Measurements from ENCODE around the gene MRPL37.

GRCh38 chr1:54199151-54199764, 709 bp upstream of the MRPL37 start:
- TF ChIP-seq CTCF (IDR thresholded peaks at IDR 0.05; ENCODE audit: insufficient read depth, low read length, poor library complexity, severe bottlenecking) (no peak), EZH2phosphoT487 (conservative IDR thresholded peaks at IDR 0.05; ENCODE audit: low read length) (no peak)
